Measurements from ENCODE around the gene SAMD5.

The SAMD5 gene

GRCh38 chr6:147508042-147508865, at the start of gene SAMD5:
Gene SAMD5 (plus strand): TSS chr6:147508690. CDS start chr6:147508929, 239 bp downstream.
- peak; percentile 47 for DNase-seq (ENCODE audit: low read depth)

DNA sequence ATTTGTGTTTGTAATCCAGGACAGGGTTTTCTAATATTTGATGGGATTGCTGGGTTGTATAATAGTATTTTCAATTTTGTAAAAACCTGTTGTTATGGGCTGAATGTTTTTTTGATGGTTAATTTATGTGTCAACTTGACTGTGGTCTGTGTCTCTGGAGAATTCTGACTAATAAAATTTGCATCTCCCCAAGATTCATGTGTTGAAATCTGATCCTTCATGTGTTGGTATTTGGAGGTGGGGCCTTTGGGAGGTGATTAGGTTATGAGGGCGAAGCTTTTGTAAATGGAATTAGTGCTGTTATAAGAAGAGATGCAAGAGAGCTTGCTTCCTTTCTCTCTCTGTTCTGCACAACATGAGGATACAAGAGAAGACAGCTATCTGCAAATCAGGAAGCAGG, 48.7 kb upstream of the SAMD5 start:
- no peak for TF ChIP-seq CTCF (IDR thresholded peaks at IDR 0.05; ENCODE audit: low read length, missing control alignments)
- DNase-seq (ENCODE audit: low read depth) = no peak
- no peak overlapping the region for H3K4me3 ChIP-seq (replicated peaks; ENCODE audit: low read depth, low read length)

More at GRCh38 chr6:147508042-147508865, at the start of gene SAMD5:
- TF ChIP-seq CTCF (IDR thresholded peaks at IDR 0.05; ENCODE audit: low read length, missing control alignments) = no peak
- peak within 1 kb of the TSS; percentile 58 for H3K4me3 ChIP-seq (replicated peaks; ENCODE audit: low read depth, low read length)

DNA sequence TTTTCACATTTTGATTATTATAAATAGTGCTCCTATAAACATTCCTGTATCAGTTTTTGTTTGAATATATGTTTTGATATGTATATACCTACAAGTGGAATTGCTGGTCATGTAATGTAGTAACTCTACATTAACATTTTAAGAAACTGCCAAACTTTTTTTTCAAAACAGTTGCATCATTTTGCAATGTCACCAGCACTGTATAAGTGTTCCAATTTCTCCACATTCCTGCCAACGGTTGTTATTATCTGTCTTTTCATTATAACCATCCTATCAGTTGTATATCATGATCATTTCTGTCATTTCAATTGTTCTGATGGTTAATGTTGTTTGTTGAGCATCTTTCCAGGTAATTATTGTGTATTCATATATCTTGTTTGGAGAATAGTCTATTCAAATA, 44.8 kb upstream of the SAMD5 start:
- TF ChIP-seq CTCF (IDR thresholded peaks at IDR 0.05; ENCODE audit: low read length, missing control alignments) = no peak
- no peak for DNase-seq (ENCODE audit: low read depth)
- no peak overlapping the region for H3K4me3 ChIP-seq (replicated peaks; ENCODE audit: low read depth, low read length)

DNA sequence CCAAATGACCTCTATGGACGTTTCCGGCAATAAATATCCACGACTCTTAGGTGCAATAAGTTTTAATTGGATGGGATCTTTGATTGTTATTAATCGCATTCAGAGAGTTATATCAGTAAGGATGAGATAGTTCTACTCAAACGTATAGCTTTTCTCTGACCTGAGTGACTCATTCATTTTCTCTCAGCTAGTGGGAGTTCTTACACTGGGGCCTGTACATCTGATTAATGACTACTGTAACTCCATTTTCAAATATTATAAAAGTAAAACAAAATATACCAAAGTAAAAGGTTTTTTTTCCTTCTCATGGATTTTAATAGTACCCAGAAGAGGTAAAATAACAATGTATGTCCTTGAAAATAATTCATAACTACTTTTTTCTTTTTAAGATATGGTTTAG, 41.1 kb upstream of the SAMD5 start:
- TF ChIP-seq CTCF (IDR thresholded peaks at IDR 0.05; ENCODE audit: low read length, missing control alignments) = no peak
- H3K4me3 ChIP-seq (replicated peaks; ENCODE audit: low read depth, low read length) = no peak overlapping the region
- no peak for DNase-seq (ENCODE audit: low read depth)

DNA sequence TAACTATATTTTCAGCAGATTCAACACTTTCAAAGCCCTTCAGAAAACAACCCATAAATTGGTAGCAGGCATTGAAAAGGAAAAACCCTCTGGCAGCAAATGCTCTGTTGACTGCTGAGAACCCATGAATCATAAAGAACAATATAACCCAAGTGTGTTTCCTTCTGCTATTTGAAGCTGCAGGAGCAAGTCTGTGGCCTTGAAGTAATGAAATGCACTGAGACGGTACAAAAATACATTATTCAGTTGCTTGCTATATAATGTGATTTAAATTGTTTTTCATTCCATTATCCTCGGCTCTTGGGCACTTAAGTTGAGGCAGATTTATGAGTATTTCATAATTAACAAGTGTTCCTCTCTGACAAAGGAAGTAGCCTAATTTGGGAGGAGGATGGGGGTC, 40.6 kb upstream of the SAMD5 start:
- no peak for DNase-seq (ENCODE audit: low read depth)
- no peak overlapping the region for H3K4me3 ChIP-seq (replicated peaks; ENCODE audit: low read depth, low read length)
- TF ChIP-seq CTCF (IDR thresholded peaks at IDR 0.05; ENCODE audit: low read length, missing control alignments) = no peak

DNA sequence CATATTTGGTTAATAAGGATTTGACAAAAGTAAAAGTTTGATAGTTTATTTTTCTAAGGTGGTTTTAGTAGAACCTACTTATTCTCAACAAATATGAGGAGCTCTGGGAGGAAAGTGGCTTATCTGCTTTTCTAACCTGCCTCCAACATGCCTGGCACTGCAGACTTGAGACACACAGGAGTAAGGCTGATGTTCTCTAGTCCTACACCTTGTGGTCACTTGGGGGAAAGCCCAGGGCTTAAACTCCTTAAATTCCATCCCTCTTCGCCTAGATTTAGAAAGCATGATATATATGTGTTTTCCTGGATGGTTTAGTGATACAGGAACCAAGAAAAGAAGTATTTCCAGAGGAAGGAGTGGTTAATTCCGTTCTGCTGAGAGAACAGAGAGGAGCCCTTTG, 39.9 kb upstream of the SAMD5 start:
- no peak overlapping the region for H3K4me3 ChIP-seq (replicated peaks; ENCODE audit: low read depth, low read length)
- TF ChIP-seq CTCF (IDR thresholded peaks at IDR 0.05; ENCODE audit: low read length, missing control alignments) = no peak
- no peak for DNase-seq (ENCODE audit: low read depth)

- DNase-seq (ENCODE audit: low read depth) = no peak
- no peak for TF ChIP-seq CTCF (IDR thresholded peaks at IDR 0.05; ENCODE audit: low read length, missing control alignments)
- H3K4me3 ChIP-seq (replicated peaks; ENCODE audit: low read depth, low read length) = no peak overlapping the region
Observed at GRCh38 chr6:147479857-147480256, 28.6 kb upstream of the SAMD5 start.
